Cerebellar nuclear complex (tissue), 1 donor: ENCODE data around the gene PAX8.

Experiments used
- DNase-seq, 2 experiments: peaks; one replicate each; lab custom pipeline; 2025; lab: John Stamatoyannopoulos, UW

Gene PAX8

GRCh38 chr2:113203901-113204519, 74.7 kb downstream of the PAX8 start:
- no peak for DNase-seq

- DNase-seq = no peak
Measured at GRCh38 chr2:113203217-113203530, 75.5 kb downstream of the PAX8 start.

- no peak for DNase-seq
Measured at GRCh38 chr2:113202305-113203216, 76.2 kb downstream of the PAX8 start.

GRCh38 chr2:113201496-113202304, 77.0 kb downstream of the PAX8 start:
- no peak for DNase-seq

GRCh38 chr2:113200736-113201490, 77.8 kb downstream of the PAX8 start:
- DNase-seq = no peak

- DNase-seq = no peak
Measured at GRCh38 chr2:113200236-113200635, 78.5 kb downstream of the PAX8 start.

- no peak for DNase-seq
Measured at GRCh38 chr2:113198790-113199612, 79.7 kb downstream of the PAX8 start.

- no peak for DNase-seq
Measured at GRCh38 chr2:113198048-113198789, 80.5 kb downstream of the PAX8 start.

- DNase-seq = no peak
Measured at GRCh38 chr2:113197347-113198047, 81.2 kb downstream of the PAX8 start.

GRCh38 chr2:113196839-113197238, 81.9 kb downstream of the PAX8 start:
- no peak for DNase-seq

- DNase-seq = no peak
Measured at GRCh38 chr2:113195923-113196501, 82.7 kb downstream of the PAX8 start.

- DNase-seq = no peak
Measured at GRCh38 chr2:113192459-113193100, 86.1 kb downstream of the PAX8 start.

GRCh38 chr2:113190871-113191270, 87.8 kb downstream of the PAX8 start:
- DNase-seq = no peak

GRCh38 chr2:113187771-113188170, 91.0 kb downstream of the PAX8 start:
- DNase-seq = no peak

- no peak for DNase-seq
Measured at GRCh38 chr2:113186433-113186796, 92.3 kb downstream of the PAX8 start.

GRCh38 chr2:113185664-113186432, 92.9 kb downstream of the PAX8 start:
- no peak for DNase-seq

GRCh38 chr2:113184531-113185230, 94.0 kb downstream of the PAX8 start:
- no peak for DNase-seq
